ENCODE results near the gene KIAA1217. TPM values are rescaled to one million over a fixed set of nuclear protein-coding genes. Genes with fewer than 3 reads are reported as not detected.

KIAA1217 gene
- total and polyA plus RNA-seq, 2 experiments from 2014 or later = 5.4 to 8.1 TPM

DNA sequence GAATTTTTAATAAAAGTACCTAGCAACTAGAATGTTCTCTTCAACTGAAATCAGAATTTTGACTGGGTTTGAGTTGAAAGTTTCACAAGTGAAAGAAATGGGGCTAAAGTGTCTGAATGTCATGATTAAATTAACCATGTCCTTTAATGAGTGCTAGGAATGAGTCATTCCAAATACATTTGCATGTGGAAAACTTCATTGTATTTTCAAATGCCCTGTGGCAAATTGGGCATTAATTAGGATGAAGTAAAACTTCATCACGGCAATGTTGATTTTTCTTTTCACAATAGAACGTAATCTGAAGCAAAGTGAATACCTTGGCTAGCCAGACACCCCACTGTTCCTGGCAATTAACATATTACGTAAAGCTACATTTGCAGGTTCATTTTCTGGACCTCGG, 166.6 kb downstream of the KIAA1217 start:
- WGBS, 2 experiments (ENCODE audit: low coverage in 1 of 2, low lambda C conversion rate in 2 of 2, missing lambda C conversion rate in 2 of 2) = 88 to 91% methylated on average over 4 of the region's 4 CpGs
- H3K27ac ChIP-seq = no peak overlapping the region
- H3K27me3 ChIP-seq (replicated peaks; ENCODE audit: insufficient read depth) = no peaks in the 10 kb centered on the region
- H3K9me3 ChIP-seq (ENCODE audit: low read depth) = no peaks in the 10 kb centered on the region
- H3K9me2 ChIP-seq (ENCODE audit: insufficient read depth) = no peaks in the 10 kb centered on the region
- H3K9ac ChIP-seq = no peak overlapping the region
- no peak overlapping the region for H3K4me2 ChIP-seq (ENCODE audit: unreplicated experiment)
- no peak for TF ChIP-seq EZH2 (IDR thresholded peaks at IDR 0.05; ENCODE audit: insufficient read depth, poor library complexity, severe bottlenecking)
- TF ChIP-seq EZH2phosphoT487 (IDR thresholded peaks at IDR 0.05; ENCODE audit: insufficient read depth, low read depth) = no peak
- H3K4me3 ChIP-seq = no peak overlapping the region
- no peaks in the 10 kb centered on the region for H4K20me1 ChIP-seq (ENCODE audit: insufficient read depth)
- H3K79me2 ChIP-seq (ENCODE audit: insufficient read depth) = no peaks in the 10 kb centered on the region
- no peaks in the 10 kb centered on the region for H3K36me3 ChIP-seq (ENCODE audit: low read depth)
- no peak overlapping the region for H2AFZ ChIP-seq
- no peak for DNase-seq
- no peaks in the 10 kb centered on the region for H3F3A ChIP-seq (ENCODE audit: insufficient read depth)
- in situ Hi-C loops (cut with MboI) = no loop called here
- no peaks in the 10 kb centered on the region; the same call in 1 of the 2 replicates for H3K4me1 ChIP-seq (ENCODE audit: insufficient read depth)

DNA sequence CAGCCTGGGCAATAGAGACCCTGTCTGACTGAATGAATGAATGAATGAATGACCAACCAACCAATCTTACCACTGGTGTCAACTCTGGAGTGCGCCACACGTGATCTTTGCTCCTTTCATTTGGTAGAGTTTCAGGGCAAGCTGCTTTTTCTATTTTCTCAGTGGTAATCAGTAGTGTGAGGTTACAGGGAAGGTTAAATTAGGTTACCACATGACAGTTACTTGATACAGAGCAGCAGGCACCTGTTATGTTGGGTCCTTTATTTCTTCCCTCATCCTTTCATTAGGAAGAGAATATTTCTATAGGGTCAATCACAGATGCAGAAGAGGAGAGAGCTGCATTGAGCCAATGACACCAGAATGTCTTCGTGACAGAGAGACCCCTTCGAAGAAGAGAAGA, 167.8 kb downstream of the KIAA1217 start:
- Histone ChIP-seq H3K27me3 (replicated peaks; ENCODE audit: insufficient read depth) (no peaks in the 10 kb centered on the region), H3K9me2 (ENCODE audit: insufficient read depth) (no peaks in the 10 kb centered on the region), H3K79me2 (ENCODE audit: insufficient read depth) (no peaks in the 10 kb centered on the region), H2AFZ (no peak overlapping the region), H3K9ac (no peak overlapping the region), H3F3A (ENCODE audit: insufficient read depth) (no peaks in the 10 kb centered on the region), H3K4me3 (no peak overlapping the region), H3K27ac (no peak overlapping the region), H3K36me3 (ENCODE audit: low read depth) (no peaks in the 10 kb centered on the region), H3K9me3 (ENCODE audit: low read depth) (no peaks in the 10 kb centered on the region), H3K4me2 (ENCODE audit: unreplicated experiment) (no peak overlapping the region), H3K4me1 (ENCODE audit: insufficient read depth) (no peaks in the 10 kb centered on the region; the same call in 1 of the 2 replicates), H4K20me1 (ENCODE audit: insufficient read depth) (no peaks in the 10 kb centered on the region)
- WGBS, 2 experiments (ENCODE audit: low coverage in 1 of 2, low lambda C conversion rate in 2 of 2, missing lambda C conversion rate in 2 of 2) = 68 to 80% methylated on average over 4 of the region's 4 CpGs
- in situ Hi-C loops (cut with MboI) = no loop called here
- TF ChIP-seq EZH2 (IDR thresholded peaks at IDR 0.05; ENCODE audit: insufficient read depth, poor library complexity, severe bottlenecking) = no peak
- TF ChIP-seq EZH2phosphoT487 (IDR thresholded peaks at IDR 0.05; ENCODE audit: insufficient read depth, low read depth) = no peak
- no peak for DNase-seq

DNA sequence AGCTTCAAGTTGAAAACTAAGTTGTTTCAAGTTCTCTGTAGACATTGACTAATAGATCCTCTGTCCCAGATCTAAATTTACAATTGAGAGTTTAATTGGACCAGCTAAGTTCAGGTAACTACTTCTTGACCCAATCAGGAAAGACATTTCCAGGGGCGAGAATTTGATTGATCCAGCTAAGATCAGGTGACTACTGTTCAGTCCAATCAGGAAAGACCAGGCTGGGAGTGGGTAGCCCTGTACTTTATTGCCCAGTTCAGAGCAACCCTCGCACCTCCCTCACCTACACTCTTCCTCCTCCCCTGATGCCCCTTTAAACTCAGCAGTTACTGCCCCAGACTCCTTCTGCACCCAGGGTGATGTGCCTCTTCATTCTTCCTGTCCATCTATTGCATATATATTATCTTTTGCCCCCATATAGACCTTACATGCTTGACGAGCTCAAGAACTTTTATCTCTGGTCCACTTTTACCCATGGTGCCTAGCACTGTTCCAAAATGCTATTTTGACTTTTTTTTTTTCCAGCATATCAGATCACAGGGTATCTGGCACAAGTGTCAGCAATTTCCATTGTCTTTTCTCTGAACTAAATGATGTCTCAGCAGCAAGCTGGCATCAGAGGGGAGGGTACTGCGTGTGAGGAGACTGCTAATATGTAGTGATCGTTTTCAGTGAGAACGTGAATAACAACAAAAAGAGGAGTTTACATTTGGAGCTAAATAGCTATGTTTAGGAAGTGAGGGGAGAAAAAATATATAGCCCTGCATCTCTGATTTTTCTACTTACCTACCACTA, 169.4 kb downstream of the KIAA1217 start:
- H3K4me1 ChIP-seq (ENCODE audit: insufficient read depth) = no peaks in the 10 kb centered on the region; the same call in 1 of the 2 replicates

DNA sequence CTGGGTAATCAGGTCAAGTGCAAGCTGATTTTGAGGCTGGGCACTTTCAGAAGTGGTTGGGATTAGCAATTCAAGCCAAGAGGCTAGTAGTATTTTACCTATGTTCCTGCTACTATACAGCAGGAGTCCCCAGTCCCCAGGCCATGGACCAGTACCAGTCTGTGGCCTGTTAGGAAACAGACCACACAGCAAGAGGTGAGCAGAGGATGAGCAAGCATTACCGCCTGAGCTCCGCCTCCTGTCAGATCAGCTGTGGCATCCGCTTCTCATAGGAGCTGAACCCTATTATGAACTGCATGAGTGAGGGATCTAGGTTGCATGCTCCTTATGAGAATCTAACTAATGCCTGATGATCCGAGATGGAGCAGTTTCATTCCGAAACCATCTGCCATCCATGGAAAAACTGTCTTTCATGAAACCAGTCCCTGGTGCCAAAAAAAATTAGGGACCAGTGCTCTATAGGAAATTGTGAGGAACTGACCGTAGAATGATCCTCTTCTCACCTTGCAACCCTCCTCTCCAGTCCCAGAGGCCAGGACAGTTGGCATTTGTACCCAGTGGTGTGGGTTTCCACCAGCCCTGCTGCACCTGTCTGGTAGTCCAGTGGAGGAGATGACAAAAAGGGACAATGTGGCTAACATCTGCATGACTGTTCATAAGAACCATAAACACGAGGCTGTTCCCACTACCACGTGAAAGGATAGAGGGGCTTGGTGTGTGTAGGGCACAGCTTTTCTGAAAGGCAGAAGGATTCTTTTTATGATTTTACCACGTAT, 172.5 kb downstream of the KIAA1217 start:
- Histone ChIP-seq H3K9me3 (ENCODE audit: low read depth) (no peaks in the 10 kb centered on the region), H3K27me3 (replicated peaks; ENCODE audit: insufficient read depth) (no peaks in the 10 kb centered on the region), H3F3A (ENCODE audit: insufficient read depth) (peaks cover 3% of the 10 kb centered on the region; the same call in 1 of the 2 replicates), H3K79me2 (ENCODE audit: insufficient read depth) (no peaks in the 10 kb centered on the region), H4K20me1 (ENCODE audit: insufficient read depth) (no peaks in the 10 kb centered on the region), H3K9ac (no peak overlapping the region), H3K36me3 (ENCODE audit: low read depth) (no peaks in the 10 kb centered on the region), H3K4me3 (no peak overlapping the region), H3K27ac (no peak overlapping the region), H3K4me2 (ENCODE audit: unreplicated experiment) (no peak overlapping the region), H2AFZ (no peak overlapping the region), H3K9me2 (ENCODE audit: insufficient read depth) (no peaks in the 10 kb centered on the region), H3K4me1 (ENCODE audit: insufficient read depth) (peaks cover 6% of the 10 kb centered on the region)
- WGBS, 2 experiments (ENCODE audit: low coverage in 1 of 2, low lambda C conversion rate in 2 of 2, missing lambda C conversion rate in 2 of 2) = 89 to 90% methylated on average over 9 of the region's 9 CpGs
- TF ChIP-seq EZH2 (IDR thresholded peaks at IDR 0.05; ENCODE audit: insufficient read depth, poor library complexity, severe bottlenecking) (no peak), EZH2phosphoT487 (IDR thresholded peaks at IDR 0.05; ENCODE audit: insufficient read depth, low read depth) (no peak)
- DNase-seq = no peak
- in situ Hi-C loops (cut with MboI) = no loop called here

More for the DNA sequence above, 169.4 kb downstream of the KIAA1217 start:
- TF ChIP-seq EZH2 (IDR thresholded peaks at IDR 0.05; ENCODE audit: insufficient read depth, poor library complexity, severe bottlenecking) (no peak), EZH2phosphoT487 (IDR thresholded peaks at IDR 0.05; ENCODE audit: insufficient read depth, low read depth) (no peak)
- Histone ChIP-seq H3K27ac (no peak overlapping the region), H3K9me2 (ENCODE audit: insufficient read depth) (no peaks in the 10 kb centered on the region), H3K4me2 (ENCODE audit: unreplicated experiment) (no peak overlapping the region), H3K36me3 (ENCODE audit: low read depth) (no peaks in the 10 kb centered on the region), H3K4me3 (no peak overlapping the region), H3K27me3 (replicated peaks; ENCODE audit: insufficient read depth) (no peaks in the 10 kb centered on the region), H3F3A (ENCODE audit: insufficient read depth) (peaks cover 3% of the 10 kb centered on the region; the same call in 1 of the 2 replicates), H3K9me3 (ENCODE audit: low read depth) (no peaks in the 10 kb centered on the region), H2AFZ (no peak overlapping the region), H3K9ac (no peak overlapping the region), H4K20me1 (ENCODE audit: insufficient read depth) (no peaks in the 10 kb centered on the region), H3K79me2 (ENCODE audit: insufficient read depth) (no peaks in the 10 kb centered on the region)
- in situ Hi-C loops (cut with MboI) = no loop called here
- no peak for DNase-seq
- 72 to 74% methylated on average over 6 of the region's 6 CpGs for WGBS, 2 experiments (ENCODE audit: low coverage in 1 of 2, low lambda C conversion rate in 2 of 2, missing lambda C conversion rate in 2 of 2)

All from GM23248 (cell line).